Stimulated activated CD8-positive, alpha-beta memory T cell treated with anti-CD3 and anti-CD28 coated beads, Interleukin-15, amount 100 ng/mL, for 1 hour (primary cell): Measurements from ENCODE around the gene TEX22.

Experiments used
- DNase-seq: peaks from one replicate; pipeline ENCODE4 v3.0.0-alpha.2; 2020; ENCODE audit warnings: low read depth

The TEX22 gene

DNA sequence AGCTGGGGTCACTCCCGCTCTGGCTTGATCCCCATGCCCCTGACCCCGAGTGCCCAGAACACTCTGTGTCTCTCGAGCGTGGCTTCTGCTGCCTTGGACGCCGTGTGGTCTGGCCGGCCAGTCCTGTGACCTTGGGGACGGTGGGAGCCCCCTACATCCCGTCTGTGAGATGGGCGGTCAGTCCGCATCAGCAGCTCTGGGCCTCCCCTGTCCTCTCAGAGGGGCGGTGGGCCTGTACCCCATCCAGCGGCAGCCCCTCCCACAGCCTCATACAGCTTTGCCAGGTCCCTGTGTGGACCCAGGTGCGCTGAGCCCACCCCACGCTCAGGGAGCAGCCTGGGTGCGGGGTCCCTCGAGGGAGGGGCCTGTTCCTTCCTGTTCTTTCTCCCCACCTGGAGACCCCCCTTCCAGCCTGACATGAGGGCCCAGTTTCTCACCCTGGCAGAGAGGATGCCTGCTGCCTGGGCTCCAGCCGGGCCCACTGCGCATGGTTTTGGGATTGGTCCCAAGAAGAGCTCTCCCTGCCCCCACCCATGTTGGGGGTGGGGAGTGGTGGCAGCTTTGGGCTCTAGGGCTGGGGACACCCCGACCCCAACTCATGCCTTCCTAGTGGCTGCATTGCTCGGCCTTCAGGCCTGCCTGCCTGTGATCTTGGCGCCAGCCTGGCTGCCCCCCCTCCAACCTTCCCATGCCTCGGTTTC is 22.8 kb downstream of the TEX22 start:
- no peak for DNase-seq

DNA sequence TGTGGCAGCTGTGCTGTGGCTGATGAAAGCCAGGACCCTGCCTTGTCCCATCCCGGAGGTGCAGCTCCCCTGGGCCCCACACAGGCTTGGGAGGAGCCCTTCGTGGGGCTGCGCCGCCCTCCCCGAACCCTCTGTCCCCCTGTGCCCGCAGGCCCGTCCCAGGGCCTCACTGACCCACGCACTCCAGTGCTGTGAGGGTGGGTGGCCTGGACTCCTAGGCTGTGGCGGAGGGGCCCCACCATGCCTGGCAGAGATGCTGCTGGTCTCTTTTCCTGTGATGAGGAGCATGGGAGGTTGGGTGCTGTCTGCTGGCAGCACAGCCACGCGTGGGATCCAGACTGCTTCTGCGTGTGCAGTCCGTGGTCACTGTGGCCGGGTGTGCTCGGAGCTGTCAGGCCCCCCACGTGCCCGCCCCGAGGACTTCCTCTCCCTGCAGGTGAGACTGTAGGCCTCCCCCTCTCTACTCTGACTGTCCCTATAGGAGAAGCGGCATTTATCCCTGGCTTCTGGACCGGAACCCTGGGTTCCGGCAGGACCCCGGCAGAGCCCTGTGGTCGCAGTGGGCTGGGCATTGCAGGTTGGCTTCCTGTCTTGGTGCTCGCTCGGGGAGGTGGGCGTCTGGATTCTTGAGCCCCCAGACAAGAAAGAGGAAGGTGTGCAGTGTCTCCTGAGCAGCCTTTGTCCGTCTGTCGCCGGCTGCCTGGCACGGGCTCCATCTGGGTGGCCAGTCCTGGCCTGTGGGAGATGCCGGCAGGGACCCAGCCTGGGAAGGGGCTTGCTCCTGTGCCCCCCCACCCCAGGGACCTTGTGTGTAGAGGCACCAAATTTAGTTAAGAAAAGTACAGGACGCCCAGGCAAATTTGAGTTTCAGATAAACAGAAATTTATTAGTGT is 23.6 kb downstream of the TEX22 start:
- DNase-seq = no peak

DNA sequence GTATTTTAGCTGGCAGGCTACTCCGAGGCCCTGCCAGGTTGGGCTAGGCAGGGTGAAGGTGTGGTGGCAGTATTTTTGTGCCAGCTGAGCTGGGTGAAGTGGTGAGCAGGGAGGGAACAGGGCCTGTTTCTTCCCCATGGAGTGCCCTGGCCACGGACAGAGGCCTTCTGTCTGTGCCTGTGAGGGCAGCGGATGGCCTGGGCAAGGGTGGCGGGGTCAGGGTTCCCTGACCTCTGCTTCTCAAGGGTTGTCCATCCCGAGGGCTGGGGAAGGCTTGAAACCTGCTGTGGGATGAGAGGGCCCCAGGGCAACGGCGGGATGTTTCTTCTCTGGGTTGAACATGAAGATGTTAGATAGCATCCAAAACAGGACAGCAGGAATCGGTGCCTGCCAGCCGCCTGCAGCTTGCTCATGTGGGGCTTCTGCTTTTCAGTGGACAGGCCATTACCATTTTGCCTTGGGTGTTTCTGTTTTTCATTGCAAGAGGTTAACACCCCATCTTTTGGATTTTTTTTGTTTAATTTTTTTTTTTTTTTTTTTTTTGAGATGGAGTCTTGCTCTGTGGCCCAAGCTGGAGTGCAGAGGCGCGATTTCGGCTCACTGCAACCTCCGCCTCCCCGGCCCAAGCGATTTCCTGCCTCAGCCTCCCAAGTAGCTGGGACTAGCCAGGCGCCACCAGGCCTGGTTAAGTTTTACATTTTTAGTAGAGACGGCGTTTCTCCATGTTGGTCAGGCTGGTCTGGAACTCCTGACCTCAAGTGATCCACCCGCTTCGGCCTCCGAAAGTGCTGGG is 24.6 kb downstream of the TEX22 start:
- no peak for DNase-seq

DNA sequence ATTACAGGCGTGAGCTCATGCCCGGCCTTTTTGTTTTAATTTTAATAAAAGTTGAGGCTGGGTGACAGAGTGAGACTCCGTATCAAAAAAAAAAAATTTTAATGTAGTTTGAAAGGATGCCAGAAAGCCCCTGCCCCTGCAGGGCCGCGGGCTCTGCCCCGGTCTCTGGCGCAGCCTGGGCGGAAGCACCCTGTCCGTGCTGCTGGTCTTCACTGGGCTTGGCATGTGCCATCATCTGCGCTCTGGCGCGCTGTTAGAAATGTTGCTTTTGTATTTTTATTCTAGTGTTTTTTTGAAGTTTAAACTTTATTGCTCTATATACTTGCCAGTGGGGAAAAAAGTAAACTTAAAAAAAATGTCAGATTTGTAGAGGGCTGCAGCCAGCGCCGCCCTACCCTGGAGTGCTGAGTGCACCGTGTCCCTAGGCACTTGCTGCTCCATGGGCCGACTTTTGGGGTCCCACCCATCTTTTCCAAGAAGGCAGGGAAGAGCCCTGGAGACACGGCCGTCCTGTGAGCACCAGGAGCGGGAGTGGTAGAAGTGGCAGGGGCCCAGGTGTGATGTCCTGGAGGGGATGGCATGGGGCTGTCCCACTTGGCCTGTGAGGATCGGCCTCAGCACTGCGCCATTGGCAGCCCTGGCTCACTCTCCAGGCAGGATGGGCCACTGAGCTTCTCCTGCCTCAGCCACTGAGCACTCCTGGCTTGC is 25.3 kb downstream of the TEX22 start:
- DNase-seq = no peak

DNA sequence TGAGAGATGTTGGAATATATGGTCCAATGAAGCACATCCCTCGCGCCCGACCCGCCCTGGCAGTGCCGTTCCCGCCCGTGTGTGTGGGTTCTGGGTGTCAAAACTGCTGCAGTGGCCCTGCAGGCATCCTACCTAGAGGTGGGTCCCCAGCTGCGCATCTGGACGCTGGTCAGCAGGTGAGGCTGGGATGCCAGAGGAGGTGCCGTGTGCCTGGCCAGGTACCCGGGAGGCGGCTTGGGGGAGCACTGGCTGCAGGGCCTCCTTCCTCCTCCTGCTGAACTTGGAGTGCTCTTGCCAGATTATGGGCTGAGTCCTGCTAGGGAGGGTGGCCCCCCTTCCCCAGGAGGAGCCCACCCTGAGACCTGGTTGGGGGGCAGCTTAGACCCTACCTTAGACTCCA is 26.5 kb downstream of the TEX22 start:
- DNase-seq = no peak

DNA sequence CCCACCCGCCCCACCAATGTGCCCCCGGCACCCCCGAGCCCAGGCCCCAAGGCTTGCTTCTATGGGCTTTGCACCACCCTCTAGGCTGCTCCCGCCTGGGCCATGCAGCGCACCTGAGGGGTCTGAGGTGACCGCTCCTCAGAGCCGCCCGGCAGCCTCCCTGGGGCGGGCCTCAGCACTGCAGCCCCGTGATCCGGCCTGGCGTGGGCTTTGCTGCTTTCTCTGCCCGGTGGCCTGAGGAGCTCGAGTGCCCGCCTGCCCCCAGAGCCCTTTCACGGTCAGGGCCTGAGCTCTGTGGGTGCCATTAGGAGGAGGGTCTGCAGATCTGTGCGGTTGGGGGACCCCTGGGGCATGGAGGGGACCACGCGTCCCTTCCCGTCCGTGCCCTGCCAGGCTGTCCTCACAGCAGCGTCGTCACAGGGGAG is 27.5 kb downstream of the TEX22 start:
- no peak for DNase-seq

DNA sequence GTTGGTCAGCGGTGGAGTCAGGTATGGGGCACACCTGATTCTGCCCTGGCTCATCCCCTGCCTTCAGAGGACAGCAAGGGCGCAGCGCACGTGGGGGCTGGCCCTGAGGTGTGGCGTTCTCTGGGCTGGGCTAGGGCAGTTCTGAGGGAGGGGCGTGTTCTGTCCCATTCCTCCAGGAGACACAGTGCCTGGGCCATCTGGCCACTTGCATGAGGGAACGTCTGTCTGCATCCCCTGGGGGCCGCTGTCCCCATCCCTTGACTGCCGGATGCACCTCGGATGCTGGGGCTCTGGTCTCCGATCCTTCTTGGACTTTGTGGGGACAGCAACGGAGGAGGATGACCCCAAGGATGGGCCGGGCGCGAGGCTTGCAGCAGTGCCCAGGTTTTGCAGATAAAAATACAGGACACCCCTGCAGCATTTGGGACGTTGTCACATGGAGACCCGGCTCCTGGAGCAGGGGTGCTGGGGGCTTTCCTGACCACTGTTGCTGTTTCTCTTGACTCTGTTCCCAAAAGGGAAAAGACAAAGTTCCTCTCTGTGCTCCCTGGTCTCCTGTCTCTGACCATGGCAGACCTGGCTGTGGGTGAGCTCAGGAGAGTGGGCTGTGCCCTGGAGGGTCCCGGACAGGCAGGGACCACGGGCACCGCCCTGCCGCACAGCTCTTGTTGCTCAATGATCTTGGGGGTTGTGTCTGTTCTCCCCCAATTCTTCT is 28.2 kb downstream of the TEX22 start:
- DNase-seq = no peak

DNA sequence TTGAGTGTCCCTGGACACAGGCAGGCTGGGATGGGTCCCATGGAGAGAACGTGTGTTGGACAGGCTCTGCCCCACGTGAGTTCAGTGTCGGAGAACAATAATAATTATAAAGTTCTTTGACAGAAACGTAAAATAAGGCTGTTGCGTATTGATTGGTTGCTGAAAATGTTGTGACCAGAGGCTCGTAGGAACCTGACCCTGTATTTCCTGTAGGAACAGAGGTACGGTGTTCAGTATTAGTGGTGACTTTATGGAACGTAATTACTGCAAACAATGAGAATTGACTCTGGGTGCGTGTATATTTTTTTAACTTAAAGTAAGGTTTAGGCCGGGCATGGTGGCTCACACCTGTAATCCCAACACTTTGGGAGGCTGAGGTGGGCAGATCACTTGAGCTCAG is 29.1 kb downstream of the TEX22 start:
- no peak for DNase-seq

DNA sequence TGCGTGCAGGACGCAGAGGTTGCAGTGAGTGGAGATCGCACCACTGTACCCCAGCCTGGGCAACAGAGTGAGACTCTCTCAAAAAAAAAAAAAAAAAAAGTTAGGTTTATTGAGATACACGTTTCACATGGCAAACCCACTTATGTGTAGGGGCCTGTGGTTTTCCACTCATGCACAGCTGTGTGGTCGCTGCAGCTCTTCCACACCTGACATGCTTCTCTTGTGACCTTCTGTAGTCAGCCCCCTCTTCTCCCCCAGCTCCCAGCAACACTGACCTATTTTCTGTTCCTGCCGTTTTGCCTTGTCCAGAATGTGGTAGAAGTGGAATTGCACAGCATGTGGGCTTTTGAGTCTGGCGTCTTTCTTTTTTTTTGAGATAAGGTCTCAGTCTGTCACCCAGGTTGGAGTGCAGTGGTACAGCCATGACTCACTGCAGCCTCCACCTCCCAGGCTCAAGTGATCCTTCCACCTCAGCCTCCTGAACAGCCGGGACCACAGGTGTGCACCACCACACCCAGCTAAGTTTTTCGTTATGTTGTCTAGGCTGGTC is 29.7 kb downstream of the TEX22 start:
- no peak for DNase-seq

DNA sequence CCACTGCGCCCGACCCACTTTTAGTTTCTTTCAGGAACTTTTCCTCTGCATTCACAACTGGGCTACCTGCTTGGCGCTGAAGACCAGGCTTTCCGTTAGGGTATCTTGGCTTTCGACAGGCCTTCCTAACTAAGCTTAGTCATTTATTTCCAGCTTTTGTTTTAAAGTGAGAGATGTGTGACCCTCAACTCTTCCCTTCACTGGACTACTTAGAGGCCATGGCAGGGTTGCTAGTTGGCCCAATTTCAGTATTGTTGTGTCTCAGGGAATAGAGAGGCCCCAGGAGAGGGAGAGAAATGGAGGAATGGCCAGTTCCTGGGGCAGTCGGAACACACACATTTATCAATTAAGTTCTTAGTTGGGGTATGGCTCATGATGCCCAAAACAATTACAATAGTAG is 31.7 kb downstream of the TEX22 start:
- no peak for DNase-seq

DNA sequence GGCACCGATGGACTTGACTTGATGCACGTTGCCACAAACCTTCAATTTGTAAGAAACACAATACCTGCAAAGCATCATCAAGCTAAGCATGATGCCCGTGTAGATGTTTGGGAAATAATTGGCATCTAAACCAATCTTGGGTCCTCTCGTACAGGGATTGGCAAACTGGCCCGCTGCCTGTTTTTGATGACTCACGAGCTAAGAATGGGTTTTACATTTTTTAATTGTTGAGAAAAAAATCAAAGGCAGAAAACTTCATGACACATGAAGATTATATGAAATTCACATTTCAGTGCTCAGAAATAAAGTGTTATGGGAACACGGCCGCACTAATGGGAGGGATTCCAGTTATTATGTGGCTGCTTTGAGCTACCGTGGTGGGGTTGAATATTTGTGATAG is 32.2 kb downstream of the TEX22 start:
- DNase-seq = no peak

DNA sequence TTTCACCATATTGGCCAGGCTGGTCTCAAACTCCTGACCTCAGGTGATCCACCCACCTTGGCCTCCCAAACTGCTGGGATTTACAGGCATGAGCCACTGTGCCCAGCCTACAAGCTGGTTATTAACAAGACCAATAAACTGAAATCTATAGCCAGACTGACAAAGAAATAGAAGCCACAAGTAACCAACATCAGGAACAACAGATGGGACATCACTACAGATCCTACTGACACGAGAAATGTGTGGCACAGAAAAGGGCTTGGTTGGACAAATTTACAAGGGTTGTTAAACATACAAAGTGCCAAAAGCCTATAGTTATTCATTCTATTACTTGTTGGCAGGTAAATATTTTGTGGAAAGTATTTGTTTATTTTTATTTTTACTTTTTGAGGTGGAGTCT is 32.9 kb downstream of the TEX22 start:
- no peak for DNase-seq

DNA sequence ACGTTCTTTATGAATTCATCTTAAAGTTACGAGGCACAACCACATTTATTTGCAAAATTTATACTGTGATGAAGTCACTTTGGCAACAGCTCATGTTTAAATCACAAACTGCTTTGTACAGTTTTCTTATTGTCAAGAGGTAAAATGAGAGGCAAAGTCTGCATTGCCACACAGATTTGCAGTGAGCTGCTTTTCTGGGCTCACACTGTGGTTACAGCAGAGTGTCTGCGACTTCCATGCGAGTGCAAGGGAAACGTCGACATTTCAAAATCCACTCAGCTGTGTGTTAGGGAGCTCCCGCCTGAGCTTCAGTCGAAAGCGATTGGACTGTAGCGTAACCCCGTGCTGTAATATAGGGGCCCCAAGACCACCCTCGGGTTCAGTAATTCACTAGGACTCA is 34.3 kb downstream of the TEX22 start:
- DNase-seq = no peak

DNA sequence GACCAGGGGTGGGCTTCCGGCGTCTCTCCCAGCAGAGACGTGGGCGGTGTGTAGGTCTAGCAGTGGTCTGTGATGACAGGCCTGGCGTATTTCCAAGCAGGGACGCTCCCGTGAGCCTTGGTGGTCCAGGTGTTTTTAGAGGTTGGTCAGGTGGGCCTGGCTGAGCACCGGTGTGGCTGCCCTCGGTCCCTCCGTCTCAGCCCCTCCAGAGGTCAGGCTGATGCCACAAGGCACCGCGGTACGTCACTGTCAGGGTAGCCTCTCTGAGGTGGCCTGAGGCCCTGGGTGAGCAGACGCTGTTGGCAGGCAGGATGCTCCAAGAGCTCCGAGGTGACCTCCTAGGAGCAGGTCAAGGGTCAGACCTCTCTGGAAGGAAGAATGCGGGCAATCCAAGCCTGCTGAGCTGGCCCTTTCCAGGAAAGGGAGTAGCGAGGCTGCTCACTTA is 34.8 kb downstream of the TEX22 start:
- DNase-seq = no peak

DNA sequence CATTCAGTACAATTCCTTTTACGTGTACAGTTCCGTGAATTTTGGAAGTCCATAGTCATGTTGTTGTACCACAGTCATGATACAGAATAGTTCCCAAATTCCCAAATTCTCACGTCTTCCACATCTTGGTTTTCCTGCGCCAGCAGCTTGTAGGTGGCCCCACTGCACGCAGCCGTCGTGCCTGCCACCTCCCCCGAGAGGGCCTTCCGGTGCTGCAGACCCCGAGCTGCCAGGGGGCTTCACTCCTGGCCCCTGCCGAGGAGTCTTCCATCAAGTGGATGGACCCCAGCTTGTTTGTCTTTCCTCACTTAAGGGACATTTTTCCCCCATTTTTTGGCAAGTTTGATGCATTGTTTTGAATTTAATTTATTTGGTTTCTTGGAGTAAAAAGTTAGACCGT is 38.1 kb downstream of the TEX22 start:
- no peak for DNase-seq

DNA sequence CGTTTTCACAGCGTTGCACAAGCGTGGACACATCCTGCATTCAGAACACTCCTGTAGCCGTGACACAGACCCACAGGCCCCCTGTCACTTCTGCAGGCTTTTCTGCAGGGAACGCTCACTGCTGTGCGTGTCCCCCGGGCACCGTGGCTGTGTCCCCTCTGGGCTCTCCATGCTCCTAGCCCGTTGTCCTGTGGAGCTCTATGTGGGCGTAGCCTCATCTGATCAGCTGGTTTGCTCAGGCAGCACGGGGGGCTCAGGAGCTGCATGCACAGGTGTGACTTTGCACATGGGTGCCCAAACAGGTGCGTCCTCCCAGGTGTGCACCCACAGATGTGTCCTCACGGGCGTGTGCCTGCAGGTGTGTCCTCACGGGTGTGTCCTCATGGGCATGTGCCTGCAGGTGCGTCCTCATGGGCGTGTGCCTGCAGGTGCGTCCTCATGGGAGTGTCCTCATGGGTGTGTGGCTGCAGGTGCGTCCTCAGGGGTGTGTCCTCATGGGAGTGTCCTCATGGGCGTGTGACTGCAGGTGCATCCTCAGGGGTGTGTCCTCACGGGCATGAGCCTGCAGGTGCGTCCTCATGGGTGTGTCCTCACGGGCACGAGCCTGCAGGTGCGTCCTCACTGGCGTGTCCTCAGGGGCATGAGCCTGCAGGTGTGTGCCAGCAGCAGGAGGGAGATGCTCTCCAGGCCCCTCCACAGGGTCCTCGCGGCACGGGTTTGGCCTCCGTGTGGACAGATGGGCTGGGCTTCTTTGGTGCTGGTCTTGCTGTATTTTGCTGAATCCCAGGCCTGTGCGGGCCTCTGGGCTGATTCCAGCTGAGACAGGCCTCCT is 38.8 kb downstream of the TEX22 start:
- no peak for DNase-seq

DNA sequence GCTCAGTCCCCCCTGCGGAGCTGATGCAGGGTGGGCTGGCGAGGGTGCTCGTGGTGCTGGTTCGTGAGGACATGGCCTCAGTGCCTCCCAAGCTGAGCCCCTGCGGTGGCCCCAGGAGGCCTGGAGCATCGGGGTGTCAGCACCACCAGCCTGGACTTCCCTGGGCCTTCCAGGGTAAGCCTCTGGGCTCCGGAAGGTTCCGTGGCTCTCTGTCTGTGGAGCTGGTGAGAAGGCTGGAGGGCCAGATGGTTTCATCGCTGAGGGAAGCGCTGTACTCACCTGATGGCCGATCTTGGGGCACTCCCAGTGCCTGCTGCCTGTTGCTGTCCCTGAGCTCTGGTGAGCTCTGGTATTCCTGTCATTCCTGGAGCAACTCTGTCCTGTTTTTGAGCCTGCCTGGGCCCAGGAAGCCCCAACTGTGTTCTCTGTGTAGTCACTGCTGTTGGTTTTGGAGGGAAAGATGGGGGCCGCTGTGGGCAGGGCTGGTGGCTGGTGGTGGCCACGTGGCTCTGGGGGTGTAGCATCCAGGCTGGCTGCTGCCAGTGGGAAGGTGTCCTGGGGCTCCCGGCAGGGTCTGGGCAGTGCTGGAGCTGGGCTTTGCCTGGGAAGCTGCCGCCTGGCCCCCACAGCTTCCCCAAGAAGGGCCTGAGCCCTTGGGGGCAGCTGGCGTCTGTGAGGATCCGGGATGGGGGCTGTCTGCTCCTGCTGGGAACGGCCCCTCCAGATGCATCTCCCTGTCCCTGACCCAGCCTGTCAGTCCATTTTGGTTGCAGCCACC is 39.6 kb downstream of the TEX22 start:
- no peak for DNase-seq

DNA sequence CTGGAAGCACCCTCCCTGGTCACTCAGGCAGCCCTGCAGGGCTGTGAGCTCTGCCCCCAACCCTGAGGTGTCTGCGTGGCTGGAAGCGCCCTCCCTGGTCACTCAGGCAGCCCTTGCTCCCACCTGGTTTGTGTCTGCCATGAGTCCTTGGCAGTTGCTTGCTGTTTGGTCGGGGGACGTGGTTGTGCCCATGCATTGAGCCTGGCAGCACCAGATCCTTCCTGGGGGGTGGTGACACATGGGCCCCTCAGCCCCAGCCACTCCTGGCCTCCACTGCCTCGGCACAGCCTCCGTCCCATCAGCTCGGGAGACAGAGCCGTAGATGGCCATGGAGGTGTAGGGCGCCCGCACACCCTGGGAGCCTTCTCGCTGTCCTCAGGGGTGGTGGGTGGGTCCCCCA is 40.8 kb downstream of the TEX22 start:
- no peak for DNase-seq
